Stimulated activated CD8-positive, alpha-beta memory T cell treated with anti-CD3 and anti-CD28 coated beads, Interleukin-15, amount 100 ng/mL, for 1 hour (primary cell): ENCODE measurements around the gene GMNN.
"Not testable (repeated sequence)": the region's sequence is repeated elsewhere in the genome, so short reads cannot be mapped to it uniquely, and the experiment has no call there.

Experiments used
- DNase-seq: peaks from one replicate; pipeline ENCODE4 v3.0.0-alpha.2; 2020; ENCODE audit warnings: low read depth

The GMNN gene

DNA sequence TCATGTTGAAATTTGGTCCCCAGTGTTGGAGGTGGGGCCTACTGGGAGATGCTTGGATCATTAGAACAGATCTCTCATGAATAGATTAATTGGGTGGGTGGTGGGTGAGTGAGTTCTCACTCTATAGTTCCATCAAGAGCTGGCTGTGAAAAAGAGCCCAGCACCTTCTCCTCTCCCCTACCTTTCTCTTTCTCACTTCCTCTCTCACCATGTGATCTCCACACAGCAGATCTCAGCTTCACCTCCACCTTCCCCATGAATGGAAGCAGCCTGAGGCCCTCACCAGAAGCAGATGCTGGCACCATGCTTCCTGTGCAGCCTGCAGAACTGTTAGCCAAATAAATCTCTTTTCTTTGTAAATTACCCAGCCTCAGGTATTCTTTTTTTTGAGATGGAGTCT is 12.9 kb upstream of the GMNN start:
- no peak for DNase-seq

DNA sequence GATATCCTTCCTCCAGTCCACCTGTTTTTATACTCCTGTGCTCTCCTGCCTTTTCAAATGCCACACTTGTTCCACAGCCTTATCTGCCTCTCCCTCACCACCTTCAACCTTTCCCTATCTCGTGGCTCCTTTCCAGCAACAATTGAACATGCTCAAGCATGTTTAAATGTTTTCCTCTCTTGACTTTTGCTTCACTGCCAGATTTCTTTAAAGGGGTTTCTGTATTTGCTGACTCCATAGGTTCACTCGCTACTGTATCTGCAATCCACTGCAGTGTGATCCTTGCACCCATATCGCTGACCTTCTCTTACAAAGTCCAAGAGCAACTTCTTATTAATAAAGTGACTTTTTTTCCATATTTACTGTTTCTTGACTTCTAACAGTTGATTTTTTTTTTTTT is 11.2 kb upstream of the GMNN start:
- no peak for DNase-seq

DNA sequence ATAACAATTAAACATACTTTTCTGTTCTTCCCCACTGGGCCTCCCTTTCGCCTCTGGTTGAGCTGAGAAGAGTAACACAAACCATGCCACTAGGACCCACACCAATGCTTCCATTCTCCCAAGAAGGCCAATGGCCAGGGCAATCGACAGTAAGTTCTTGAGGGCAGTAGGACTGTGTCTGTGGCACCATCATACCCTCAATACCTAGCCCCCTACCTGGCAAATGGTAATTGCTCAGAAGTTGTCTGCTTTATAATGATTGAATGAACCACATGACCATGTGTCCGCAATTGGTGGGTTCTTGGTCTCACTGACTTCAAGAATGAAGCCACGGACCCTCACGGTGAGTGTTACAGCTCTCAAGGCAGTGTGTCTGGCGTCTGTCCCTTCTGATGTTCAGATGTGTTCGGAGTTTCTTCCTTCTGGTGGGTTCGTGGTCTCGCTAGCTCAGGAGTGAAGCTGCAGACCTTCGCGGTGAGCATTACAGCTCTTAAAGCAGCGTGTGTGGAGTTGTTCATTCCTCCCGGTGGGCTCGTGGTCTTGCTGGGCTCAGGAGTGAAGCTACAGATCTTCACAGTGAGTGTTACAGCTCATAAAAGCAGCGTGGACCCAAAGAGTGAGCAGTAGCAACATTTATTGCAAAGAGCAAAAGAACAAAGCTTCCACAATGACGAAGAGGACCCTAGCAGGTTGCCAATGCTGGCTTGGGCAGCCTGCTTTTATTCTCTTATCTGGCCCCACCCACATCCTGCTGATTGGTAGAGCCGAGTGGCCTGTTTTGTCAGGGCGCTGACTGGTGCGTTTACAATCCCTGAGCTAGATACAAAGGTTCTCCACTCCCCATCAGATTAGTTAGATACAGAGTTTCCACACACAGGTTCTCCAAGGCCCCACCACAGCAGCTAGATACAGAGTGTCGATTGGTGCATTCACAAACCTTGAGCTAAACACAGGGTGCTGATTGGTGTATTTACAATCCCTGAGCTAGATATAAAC is 9.6 kb upstream of the GMNN start:
- not testable (repeated sequence) for DNase-seq

DNA sequence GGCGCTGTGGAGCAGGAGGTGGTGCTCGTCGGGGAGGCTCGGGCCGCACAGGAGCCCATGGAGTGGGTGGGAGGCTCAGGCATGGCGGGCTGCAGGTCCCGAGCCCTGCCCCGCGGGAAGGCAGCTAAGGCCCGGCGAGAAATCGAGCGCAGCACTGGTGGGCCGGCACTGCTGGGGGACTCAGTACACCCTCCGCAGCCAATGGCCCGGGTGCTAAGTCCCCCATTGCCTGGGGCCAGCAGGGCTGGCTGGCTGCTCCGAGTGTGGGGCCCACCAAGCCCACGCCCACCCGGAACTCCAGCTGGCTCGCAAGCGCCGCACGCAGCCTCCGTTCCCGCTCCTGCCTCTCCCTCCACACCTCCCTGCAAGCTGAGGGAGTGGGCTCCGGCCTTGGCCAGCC is 8.8 kb upstream of the GMNN start:
- DNase-seq = not testable (repeated sequence)

DNA sequence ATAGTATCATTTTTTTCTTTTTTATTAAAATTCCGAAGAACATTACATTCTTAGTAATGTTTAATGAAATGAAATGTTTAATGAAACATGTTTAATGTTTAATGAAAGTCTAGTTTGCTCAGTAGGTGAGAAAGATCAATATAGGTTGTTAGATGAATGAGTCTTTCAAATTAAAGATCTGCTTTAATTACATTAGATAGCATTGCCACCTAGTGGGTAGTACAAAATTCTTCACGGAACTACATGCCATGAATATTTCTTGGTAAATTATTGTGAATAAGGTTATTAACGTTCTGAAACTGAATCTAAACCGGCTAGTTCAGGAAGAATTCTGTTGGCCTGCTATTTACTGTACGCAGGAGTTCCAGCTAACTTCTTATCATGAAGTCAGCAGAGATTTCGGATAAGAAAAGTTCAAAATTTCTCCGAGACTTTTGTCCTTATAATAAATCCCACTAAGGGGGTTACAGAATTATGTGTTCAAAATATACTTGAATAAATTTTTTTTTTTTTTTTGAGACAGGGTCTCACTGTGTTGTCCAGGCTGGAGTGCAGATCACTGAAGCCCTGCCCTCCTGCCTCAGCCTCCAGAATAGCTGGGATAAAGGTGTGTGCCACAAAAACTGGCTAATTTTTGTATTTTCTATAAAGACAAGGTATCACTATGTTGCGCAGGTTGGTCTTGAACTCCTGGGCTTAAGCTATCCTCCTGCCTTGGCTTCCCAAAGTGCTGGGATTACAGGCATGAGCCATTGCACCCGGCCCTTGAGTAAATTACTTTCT is 7.9 kb upstream of the GMNN start:
- DNase-seq = no peak

DNA sequence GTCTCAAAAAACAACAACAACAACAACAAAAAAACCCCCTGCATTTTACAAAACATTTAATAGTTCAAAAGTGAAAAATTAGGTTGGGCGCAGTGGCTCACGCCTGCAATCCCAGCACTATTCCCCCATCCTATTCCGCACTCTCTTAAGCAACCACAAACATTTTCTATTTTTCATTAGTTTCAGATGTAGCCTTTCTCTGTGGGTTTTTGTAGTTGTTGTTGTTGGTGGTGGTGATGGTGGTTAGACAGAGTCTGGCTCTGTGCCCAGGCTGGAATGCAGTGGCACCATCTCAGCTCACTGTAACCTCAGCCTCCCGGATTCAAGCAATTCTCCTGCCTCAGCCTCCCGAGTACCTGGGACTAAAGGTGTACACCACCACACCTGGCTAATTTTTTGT is 6.4 kb upstream of the GMNN start:
- no peak for DNase-seq

DNA sequence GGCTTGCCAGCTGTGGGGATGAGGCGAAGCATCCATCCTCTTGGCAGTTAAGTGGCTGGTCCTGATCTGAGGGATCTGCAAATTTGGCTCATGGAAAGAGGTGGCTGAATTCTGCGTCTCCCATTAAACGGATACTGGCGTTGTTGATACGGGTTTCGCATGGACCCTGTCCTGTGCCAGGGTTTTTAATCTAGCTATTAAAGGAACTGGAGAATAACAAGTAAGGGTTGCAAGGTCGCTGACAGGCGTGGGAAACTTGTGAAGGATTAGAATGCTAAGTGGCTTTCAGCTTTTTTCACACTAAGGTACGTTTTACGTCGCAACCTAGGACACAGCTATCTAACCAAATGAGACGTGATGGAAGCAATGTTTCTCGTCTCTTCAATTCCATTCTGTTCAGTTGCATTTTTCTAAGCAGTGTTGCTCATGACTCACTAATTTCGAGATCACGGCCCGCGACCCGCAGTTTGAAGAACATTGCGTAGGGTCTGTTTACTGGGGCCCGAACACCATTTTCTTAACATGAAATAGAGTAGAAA is 852 bp downstream of the GMNN start:
- no peak for DNase-seq

DNA sequence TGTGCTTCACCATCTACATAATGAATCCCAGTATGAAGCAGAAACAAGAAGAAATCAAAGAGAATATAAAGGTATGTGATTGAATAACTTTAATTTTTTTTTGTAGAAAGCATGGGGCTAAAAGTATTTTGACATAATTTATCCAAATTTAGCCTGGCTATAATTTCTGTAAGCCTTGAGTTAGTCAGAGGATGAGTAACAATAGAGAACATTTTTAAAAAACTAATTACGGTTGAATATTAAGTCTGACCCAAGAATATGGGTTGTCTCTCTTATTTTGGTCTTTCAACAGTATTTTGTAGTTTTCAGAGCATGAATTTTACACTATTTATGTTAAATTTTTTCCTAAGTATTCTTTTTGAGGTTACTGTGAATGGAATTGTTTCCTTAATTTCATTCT is 2.5 kb downstream of the GMNN start:
- no peak for DNase-seq

DNA sequence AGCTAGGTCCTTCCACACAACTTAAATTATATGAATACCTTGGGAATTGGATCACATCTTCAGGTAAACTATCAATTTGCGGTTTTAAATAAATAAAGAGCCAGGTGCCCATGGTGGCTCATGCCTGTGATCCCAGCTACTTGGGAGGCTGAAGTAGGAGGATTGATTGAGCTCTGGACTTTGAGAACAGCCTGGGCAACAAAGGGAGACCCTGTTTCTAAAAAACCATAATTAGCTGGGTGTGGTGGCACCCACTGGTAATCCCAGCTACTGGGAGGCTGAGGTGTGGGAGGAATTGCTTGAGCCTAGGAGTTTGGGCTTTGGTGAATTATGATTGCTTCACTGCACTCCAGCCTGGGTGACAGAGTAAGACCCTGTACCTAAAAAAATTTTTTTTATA is 3.4 kb downstream of the GMNN start:
- DNase-seq = no peak

DNA sequence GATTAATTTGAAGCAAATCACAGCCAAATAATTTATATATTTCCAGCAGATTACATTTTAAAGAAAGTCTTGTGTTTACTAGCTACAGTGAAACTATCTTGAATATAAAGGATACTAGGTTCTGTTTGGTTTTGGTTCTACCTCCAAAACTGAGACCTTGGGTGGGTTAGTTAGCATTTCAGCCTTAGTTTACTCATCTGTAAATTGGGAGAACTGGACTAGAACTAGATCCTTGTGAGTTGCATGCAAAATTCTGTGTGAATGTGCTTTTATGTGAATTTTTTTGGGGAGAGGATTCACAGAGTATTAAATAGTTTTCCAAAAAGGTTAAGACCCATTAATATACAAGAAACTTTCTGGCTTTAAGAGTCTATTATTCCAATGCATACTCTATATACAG is 4.1 kb downstream of the GMNN start:
- no peak for DNase-seq

DNA sequence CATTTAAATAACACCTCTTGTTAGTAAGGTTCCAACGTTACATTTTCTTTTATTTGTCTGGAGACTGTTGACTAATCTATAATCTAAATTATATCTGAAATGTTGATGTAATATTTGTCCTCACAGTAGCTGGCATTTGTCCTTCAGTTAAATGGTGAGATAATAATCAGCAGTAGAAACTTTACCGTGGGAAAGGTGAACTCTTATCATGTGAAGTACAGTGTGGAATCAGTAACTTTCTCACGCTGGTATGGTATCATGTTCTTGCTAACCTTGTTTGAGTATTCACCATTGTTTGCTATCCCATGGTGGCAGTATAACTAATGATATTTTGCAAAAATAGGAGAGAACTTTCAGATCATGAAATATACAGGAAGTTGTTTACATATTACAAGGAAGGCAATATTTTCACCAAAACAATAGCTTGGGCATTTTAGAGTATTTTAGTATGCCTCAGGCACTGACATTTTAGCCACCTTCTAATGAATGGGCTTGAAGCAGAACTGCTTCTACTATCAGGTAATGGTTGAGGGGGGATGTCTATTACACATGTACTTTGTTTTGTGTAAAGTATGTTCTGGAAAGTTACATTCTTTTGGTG is 4.8 kb downstream of the GMNN start:
- DNase-seq = no peak

DNA sequence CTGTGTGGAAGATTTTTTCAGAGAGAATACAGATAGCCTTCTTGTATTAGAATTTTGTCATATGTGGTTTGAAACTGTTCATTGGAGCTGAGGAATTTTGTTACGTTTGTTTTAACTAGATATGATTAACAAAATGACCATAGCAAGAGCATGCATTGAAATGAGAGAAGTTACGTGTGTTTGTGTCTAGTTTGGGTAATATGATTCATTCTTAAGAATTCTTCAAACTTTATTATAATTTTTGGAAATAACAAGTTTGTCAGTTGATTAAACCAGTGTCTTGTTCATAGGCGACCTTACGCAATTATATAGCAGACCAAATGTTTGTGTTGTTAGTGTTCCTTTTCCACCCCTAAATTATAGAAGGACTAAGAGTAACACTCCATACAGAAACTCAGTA is 5.5 kb downstream of the GMNN start:
- no peak for DNase-seq

DNA sequence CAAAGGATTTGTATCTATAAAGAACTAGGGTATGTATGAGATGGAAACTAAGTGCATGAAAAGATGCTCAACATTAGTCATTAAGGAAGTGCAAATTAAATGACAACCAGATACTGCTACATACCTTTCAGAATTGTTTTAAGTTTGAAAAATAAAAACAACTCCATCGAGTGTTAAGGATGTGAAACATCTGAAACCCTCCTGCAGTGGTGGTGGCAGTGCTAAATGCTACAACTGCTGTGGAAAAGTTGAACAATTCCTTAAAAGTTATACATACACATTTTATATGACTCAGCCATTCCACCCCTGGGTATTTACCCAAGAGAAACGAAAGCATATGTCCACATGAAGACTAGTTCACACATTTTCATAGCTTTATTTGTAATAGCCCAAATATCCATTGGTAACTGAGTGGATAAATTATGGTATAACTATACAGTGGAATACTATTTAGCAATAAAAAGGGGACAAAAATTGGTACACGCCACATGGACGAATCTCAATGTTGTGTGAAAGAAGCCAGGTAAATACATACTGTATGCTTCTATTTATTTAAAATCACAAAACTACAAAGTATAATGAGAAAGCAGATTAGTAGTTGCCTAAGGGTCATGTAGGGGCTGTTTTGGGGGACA is 13.4 kb downstream of the GMNN start:
- no peak for DNase-seq

DNA sequence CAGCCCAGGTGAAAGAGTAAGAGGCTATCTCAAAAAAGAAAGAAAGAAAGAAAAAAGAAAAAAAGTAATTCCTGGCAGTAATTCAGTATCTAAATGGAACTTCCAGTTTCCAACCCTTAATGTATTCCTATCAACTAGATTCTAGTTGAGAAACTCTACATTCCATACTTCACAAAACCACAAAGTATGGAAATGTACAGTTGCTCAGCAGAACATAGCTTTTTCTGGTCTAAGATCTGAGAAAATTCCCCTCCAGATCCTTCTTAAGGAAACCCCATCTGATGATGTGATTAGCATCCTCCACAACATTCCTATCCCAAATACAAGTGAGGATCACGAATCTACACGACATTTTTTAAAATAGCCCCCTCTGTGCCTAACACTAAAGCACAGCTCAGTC is 20.4 kb downstream of the GMNN start:
- no peak for DNase-seq

DNA sequence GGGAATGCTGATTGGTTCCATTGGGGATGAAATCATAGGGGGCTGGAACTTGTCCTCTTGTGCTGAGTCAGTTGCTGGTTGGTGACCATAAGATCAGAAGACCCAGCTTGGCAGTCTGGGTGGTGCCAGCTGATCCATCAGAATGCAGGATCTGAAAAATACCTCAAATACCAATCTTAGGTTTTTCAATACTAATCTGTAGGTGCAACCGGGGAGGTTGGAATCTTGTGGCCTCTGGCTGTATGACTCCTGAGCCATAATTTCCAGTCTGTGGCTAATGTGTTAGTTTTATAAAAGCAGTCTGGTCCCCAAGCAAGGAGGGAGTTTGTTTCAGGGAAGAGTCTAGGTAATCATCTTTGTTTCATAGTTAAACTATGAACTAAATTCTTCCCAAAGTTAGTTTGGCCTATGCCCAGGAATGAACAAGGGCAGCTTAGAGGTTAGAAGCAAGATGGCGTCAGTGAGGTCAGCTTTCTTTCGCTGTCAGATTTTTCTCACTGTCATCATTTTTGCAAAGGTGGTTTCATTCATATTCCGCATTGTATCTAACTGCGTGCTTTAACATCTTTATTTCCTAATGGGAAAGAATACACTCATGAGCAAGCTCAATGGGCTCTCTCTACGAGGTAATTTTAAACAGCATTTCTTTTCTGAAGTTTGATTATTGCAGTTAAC is 22.0 kb downstream of the GMNN start:
- DNase-seq = no peak

DNA sequence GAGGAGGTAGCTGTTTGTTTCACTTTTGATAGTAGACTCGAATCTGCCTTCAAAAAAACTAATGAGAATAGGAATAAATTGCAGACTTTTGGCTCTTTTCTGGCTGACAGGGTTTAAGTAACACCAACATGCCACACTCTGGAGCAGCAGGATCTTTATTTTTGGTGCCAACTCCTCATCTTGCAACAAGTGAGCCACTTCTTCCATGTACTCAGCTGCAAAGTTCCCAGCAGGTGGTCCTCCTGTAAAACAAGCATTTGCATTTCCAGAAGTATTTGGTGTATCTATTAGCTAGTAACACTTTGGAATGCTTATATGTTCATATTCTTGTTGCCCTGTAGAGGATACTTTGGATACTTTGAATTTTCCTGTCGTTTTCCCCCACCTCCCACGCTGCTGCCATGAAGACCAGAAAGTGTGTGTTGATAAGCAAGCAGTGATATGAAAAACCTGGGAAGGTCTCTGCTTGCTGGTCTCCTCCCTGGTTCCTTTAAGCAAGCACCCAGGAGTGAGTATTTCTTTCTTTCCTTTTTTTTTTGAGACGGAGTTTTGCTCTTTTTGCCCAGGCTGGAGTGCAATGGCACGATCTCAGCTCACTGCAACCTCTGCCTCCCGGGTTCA is 23.0 kb downstream of the GMNN start:
- no peak for DNase-seq

DNA sequence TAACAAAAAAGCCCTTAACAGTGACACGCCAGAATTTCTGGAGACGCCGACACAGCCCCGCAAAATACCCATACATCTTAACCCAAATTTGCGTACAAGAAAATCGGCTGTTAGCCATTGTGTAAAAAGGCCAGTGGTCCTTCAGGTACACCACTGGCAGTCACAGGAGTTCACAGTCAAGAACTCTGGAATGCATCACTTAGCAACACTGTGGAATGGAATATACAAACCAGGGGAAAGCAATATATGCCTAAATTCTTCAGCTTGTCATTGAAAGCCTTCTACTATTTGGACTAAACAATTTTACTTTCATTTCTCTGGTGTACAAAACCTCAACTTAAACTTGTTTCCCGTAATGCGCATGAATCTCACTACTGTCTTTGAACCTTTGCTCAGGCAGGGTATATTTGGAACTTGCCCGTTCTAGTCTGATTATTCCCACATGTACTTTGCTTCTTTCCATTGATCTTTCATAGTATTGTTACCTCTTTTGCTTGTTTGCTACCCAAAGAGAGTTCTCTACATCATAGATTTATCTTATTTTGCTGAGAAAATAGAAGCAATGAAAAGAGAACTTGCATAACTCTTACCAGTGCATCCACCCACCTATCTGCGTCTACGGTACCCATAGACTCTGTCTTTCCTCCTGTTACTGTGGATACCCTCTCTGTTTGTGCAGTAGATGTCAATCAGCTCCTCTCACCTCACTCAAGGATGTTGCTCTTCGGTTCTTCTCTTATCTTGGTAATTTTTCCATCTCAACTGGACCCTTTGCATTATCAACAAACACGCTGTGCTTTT is 24.2 kb downstream of the GMNN start, which contains the start of gene ARMH2:
Gene ARMH2 (minus strand): TSS at position 178 of the 801 bp plus-strand sequence. CDS start 60 bp downstream, at position 118.
- DNase-seq = no peak

DNA sequence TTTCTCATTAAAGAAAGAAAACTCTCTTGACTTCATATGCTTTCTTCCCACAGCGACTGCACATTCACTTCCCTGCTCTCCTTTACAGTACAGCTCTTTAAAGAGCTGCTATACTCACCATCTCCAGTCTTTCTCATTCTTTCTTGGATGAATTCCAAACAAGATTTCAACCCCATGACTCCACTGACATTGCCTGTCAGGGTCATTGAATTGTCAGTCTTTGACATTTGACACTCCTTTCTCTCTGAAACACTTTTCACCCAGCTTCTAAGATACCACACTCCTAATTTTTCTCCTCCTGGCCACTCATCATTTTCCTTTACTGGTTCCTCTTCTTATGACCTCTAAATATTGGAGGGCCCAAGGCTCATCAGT is 24.8 kb downstream of the GMNN start:
- no peak for DNase-seq

DNA sequence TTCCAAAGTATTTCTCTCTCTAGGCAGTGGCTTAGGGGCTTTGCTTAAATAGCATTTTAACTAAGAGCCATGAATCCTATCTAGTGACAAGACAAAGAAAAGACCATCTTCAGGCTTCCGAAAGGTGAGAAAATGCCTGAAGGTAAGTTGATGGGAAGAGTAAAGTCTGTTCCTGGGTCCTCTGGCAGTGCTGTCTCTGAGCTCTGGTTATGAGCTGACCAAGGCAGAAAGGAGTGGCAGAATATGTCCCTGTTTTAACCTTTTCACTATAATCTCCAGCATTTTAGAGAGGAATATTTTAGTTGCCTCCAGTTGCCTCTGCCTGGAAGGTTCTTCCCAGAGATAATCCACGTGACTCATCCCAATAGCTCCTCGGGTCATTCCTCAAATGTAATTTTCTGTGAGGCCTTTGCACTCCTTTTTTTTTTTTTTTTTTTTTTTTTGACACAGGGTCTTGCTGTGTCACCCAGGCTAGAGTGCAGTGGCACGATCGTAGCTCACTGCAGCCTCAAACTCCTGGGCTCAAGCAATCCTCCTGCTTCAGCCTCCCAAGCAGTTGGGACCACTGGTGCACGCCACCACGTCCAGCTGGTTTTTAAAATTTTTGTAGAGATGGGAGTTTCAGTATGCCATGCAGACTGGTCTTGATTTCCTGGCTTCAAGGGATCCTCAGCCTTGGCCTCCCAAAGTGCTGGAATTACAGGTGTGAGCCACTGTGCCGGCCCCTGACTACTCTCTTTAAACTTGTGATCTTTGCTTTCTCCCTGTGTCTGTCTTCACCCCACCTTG is 27.7 kb downstream of the GMNN start:
- no peak for DNase-seq
